ENCODE data around the gene PATJ. TPM values are rescaled to one million over a fixed set of nuclear protein-coding genes. Genes with fewer than 3 reads are reported as not detected.
"Not testable (repeated sequence)": the region's sequence is repeated elsewhere in the genome, so short reads cannot be mapped to it uniquely, and the experiment has no call there.

Gene PATJ
- total RNA-seq, 2 donors from 2014 or later = 68.8 to 95.2 TPM

- DNase-seq; ATAC-seq; intact Hi-C loops (cut with DNase I, micrococcal nuclease): not testable (repeated sequence)
These were observed 58.8 kb downstream of the PATJ start for GRCh38 chr1:61801047-61801446.

GRCh38 chr1:61807606-61808140 lies 65.4 kb downstream of the PATJ start:
- ATAC-seq = no peak
- intact Hi-C loops (cut with DNase I, micrococcal nuclease) = no loop called here
- DNase-seq = no peak

GRCh38 chr1:61808321-61808720 lies 66.0 kb downstream of the PATJ start:
- ATAC-seq (no peak), DNase-seq (no peak)
- intact Hi-C loops (cut with DNase I, micrococcal nuclease) = no loop called here

GRCh38 chr1:61808968-61809367 lies 66.7 kb downstream of the PATJ start:
- intact Hi-C loops (cut with DNase I, micrococcal nuclease) = no loop called here
- DNase-seq = no peak
- ATAC-seq = no peak

GRCh38 chr1:61812916-61813315 lies 70.6 kb downstream of the PATJ start:
- intact Hi-C loops (cut with DNase I, micrococcal nuclease) = no loop called here
- no peak for ATAC-seq
- no peak for DNase-seq

GRCh38 chr1:61816191-61816590 lies 73.9 kb downstream of the PATJ start:
- DNase-seq (no peak), ATAC-seq (no peak)
- intact Hi-C loops (cut with DNase I, micrococcal nuclease) = no loop called here

GRCh38 chr1:61818992-61819391 lies 76.7 kb downstream of the PATJ start:
- intact Hi-C loops (cut with DNase I, micrococcal nuclease) = no loop called here
- DNase-seq (no peak), ATAC-seq (no peak)

GRCh38 chr1:61819421-61819820 lies 77.1 kb downstream of the PATJ start:
- intact Hi-C loops (cut with DNase I, micrococcal nuclease) = no loop called here
- ATAC-seq = no peak
- no peak for DNase-seq

- intact Hi-C loops (cut with DNase I, micrococcal nuclease) = no loop called here
- peak; percentile 36 for ATAC-seq
- no peak for DNase-seq
These were observed 83.1 kb downstream of the PATJ start for GRCh38 chr1:61825393-61825792.

- intact Hi-C loops (cut with DNase I, micrococcal nuclease) = no loop called here
- DNase-seq (no peak), ATAC-seq (no peak)
These were observed 86.5 kb downstream of the PATJ start for GRCh38 chr1:61828805-61829204.

- intact Hi-C loops (cut with DNase I, micrococcal nuclease) = no loop called here
- DNase-seq (peak in 1 of 2 donors; percentile 31), ATAC-seq (no peak)
These were observed 94.4 kb downstream of the PATJ start for GRCh38 chr1:61836649-61837048.

GRCh38 chr1:61837607-61838006 lies 95.3 kb downstream of the PATJ start:
- DNase-seq = not testable (repeated sequence)

GRCh38 chr1:61839679-61840078 lies 97.4 kb downstream of the PATJ start:
- intact Hi-C loops (cut with DNase I, micrococcal nuclease) = no loop called here
- DNase-seq (no peak), ATAC-seq (no peak)

More at GRCh38 chr1:61837607-61838006, 95.3 kb downstream of the PATJ start:
- peak; percentile 34 for ATAC-seq
- intact Hi-C loops (cut with DNase I, micrococcal nuclease) = not testable (repeated sequence)

GRCh38 chr1:61842036-61842435 lies 99.8 kb downstream of the PATJ start:
- no peak for ATAC-seq
- DNase-seq = no peak
- intact Hi-C loops (cut with DNase I, micrococcal nuclease) = no loop called here

GRCh38 chr1:61842863-61843514 lies 100.7 kb downstream of the PATJ start:
- ATAC-seq = no peak
- intact Hi-C loops (cut with DNase I, micrococcal nuclease) = no loop called here
- DNase-seq = no peak

GRCh38 chr1:61844006-61844405 lies 101.7 kb downstream of the PATJ start:
- ATAC-seq (no peak), DNase-seq (no peak)
- intact Hi-C loops (cut with DNase I, micrococcal nuclease) = no loop called here

GRCh38 chr1:61844664-61845063 lies 102.4 kb downstream of the PATJ start:
- ATAC-seq; intact Hi-C loops (cut with DNase I, micrococcal nuclease); DNase-seq: not testable (repeated sequence)

GRCh38 chr1:61851235-61851634 lies 109.0 kb downstream of the PATJ start:
- DNase-seq (no peak), ATAC-seq (no peak)
- intact Hi-C loops (cut with DNase I, micrococcal nuclease) = loop anchor here in 1 of 2 donors (5.0 to 10.0 kb wide), 2 partner anchors 879 to 1876 kb away; no protein-coding TSS in a partner anchor

- DNase-seq = no peak
- intact Hi-C loops (cut with DNase I, micrococcal nuclease) = loop anchor here in 1 of 2 donors (5.0 to 10.0 kb wide), 2 partner anchors 880 to 1877 kb away; no protein-coding TSS in a partner anchor
- peak; percentile 71 for ATAC-seq
These were observed 109.8 kb downstream of the PATJ start for GRCh38 chr1:61851849-61852669.

GRCh38 chr1:61852670-61853015 lies 110.4 kb downstream of the PATJ start:
- DNase-seq (no peak), ATAC-seq (no peak)
- intact Hi-C loops (cut with DNase I, micrococcal nuclease) = loop anchor here in 1 of 2 donors (5.0 to 10.0 kb wide), 2 partner anchors 880 to 1878 kb away; no protein-coding TSS in a partner anchor

All from left colon (tissue), 2 donors.